C4-2B (cell line): ENCODE results near the gene SCAF1.

ENCODE experiments used
- H3K27ac ChIP-seq: fragments of 450-650 bp; 2 replicates; pipeline ENCODE4 v1.5.1; 2017
- ZFX ChIP-seq: fragments of 450-650 bp; IDR thresholded peaks from 2 replicates; pipeline ENCODE4 v1.6.1; 2017
- TF ChIP-seq, protein P1 (sequence below): fragments of 450-650 bp; conservative IDR thresholded peaks from 2 replicates; pipeline ENCODE4 v1.5.1; 2017; ENCODE audit warnings: mild to moderate bottlenecking

Gene SCAF1

DNA sequence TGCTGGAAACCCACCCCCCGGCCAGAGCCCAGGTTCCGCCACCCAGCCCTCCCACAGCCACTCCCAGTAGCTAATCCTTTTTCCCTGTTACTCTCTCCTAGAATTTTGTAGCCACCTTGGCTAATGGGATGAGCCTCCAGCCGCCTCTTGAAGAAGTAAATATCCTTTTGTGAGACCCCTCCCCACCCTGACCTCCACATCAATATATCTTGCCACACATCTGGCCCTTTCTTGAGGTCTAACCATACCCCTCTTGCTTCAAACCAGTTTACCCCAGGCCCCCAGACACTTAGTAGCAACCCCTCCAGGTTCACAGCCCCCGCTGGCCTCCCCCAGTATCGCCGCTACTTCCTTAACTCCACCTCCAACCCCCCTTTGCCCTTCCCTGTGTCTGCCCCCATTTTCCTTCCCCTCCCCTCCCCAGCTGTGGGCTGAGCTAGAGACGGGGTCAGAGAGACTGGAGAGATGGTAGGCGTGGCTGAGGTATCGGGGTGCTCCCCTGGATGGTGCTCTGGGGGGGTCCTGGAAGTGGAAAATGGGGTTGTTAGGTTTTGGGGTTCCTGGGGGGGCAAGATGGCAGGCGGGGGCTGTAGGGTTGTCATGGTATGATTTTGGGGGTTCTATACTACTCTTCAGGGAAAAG is 37.9 kb downstream of the SCAF1 start:
- TF ChIP-seq, protein P1, sequence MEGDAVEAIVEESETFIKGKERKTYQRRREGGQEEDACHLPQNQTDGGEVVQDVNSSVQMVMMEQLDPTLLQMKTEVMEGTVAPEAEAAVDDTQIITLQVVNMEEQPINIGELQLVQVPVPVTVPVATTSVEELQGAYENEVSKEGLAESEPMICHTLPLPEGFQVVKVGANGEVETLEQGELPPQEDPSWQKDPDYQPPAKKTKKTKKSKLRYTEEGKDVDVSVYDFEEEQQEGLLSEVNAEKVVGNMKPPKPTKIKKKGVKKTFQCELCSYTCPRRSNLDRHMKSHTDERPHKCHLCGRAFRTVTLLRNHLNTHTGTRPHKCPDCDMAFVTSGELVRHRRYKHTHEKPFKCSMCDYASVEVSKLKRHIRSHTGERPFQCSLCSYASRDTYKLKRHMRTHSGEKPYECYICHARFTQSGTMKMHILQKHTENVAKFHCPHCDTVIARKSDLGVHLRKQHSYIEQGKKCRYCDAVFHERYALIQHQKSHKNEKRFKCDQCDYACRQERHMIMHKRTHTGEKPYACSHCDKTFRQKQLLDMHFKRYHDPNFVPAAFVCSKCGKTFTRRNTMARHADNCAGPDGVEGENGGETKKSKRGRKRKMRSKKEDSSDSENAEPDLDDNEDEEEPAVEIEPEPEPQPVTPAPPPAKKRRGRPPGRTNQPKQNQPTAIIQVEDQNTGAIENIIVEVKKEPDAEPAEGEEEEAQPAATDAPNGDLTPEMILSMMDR: no peak
- peak overlapping the region; percentile 19; the same call in 1 of the 2 replicates for H3K27ac ChIP-seq

DNA sequence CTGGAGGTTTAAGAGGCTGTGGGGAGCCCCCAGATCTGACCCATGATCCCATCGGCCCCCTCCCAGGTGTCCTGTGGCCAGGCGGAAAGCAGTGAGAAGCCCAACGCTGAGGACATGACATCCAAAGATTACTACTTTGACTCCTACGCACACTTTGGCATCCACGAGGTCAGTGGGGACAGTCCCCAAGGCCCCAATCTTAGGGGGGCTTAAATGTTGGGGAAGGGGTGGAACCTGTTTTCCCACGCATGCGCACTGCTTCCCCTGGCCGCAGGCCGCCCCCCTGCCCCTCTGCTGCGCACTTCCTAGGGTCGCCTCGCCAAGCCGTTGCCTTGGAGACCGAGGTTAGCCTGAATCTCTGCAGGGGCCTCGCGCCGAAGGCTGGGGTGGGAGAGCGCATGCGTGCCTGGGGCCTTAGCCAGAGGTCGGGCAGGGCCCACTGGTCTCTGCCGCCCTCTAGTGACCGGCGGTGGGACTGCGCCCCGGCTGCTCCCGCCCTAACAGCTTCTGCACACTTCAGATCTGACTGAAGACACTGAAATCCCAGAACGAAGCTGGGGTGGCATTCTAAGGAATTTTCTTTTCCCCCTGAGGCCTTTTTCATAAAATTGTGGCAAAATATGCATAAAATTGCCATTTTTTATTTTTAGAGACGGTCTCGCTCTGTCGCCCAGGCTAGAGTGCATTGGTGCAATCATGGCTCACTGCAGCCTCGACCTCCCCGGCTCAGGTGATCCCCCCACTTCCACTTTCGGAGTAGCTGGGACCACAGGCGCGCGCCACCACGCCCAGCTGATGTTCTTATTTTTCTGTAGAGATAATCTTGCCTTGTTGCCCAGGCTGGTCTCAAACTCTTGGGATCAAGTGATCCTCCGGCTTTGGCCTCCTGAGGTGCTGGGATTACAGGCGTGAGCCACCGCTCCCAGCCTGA is 38.7 kb downstream of the SCAF1 start:
- H3K27ac ChIP-seq: peak overlapping the region; percentile 19; the same call in 1 of the 2 replicates
- TF ChIP-seq ZFX: no peak
- TF ChIP-seq, protein P1: peak; percentile 100

DNA sequence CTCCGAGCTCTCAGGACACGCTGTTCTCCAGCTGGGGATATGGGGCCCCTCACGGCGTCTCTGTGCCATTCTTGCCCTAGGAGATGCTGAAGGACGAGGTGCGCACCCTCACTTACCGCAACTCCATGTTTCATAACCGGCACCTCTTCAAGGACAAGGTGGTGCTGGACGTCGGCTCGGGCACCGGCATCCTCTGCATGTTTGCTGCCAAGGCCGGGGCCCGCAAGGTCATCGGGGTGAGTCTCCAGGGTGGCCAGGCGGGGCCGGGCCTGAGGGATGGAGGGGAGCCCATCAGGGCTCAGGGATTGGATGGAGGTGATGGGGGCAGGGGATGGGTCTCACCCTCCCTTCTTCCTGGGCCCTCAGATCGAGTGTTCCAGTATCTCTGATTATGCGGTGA is 39.8 kb downstream of the SCAF1 start:
- TF ChIP-seq ZFX: no peak
- TF ChIP-seq, protein P1: no peak

DNA sequence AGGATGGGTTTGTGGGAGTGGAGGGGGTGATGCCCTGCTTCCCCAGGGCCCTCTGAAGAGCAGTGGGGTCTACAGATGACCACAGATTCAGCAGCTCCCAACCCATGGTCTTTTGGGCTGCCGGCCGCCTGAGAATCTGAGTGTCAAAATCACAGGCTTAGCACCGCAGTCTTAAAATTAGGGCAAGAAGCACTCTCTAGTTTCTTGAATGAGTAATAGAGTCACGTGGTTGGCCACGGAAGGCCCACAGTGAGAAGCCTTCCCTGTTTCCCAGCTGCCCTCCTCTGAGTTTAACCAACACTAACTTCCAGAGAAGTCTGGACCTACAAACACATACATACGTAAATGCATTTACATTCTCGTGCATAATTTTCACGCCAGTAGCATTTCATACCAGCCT is 40.3 kb downstream of the SCAF1 start:
- TF ChIP-seq, protein P1: no peak
- TF ChIP-seq ZFX: no peak
- no peak overlapping the region for H3K27ac ChIP-seq

More for the DNA sequence above, 39.8 kb downstream of the SCAF1 start:
- H3K27ac ChIP-seq: no peak overlapping the region

DNA sequence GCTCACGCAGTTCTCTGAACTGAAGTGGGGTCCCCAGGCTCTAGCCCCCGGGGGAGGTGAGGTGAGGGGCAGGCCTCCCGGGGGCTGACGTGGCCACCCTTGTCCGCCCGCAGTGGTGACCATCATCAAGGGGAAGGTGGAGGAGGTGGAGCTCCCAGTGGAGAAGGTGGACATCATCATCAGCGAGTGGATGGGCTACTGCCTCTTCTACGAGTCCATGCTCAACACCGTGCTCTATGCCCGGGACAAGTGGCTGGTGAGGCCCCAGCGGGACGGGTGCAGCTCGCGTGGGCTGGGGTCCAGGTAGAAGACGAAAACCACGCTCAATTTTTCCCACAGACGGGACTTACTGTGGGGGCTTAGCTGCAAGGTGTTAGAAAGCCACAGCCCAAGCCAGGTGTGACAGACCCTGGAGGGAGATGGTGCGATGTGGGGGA is 41.8 kb downstream of the SCAF1 start:
- H3K27ac ChIP-seq: no peak overlapping the region
- TF ChIP-seq ZFX: no peak
- TF ChIP-seq, protein P1: no peak

DNA sequence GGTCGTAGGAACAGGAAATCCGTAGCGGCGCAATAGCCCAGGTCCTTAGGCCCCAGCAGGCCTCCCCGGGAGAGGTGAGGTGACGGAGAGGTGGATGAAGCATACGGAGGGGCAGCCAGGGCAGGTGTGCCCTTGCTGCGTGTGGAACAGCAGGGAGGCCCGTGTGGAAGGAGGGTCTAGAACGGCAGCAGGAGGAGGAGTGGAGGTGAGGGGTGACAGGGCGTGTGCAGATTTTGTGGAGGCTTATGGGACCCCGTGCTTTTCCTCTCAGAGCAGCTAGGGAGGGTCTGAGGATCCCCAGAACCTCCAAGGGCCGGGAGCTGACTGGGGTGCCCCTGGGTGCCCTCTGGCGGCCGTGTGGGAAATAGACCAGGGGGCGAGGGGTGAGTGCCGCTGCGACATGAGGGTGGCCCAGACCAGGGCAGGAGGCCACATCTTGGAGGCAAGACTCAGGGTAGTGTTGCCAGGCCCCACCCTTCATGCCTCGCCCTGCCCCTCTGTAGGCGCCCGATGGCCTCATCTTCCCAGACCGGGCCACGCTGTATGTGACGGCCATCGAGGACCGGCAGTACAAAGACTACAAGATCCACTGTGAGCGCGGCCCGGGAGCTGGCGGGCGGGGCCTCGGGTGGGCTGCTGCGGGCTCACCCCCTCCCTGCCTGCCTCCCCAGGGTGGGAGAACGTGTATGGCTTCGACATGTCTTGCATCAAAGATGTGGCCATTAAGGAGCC is 42.4 kb downstream of the SCAF1 start:
- TF ChIP-seq ZFX: no peak
- TF ChIP-seq, protein P1: peak; percentile 83
- H3K27ac ChIP-seq: no peak overlapping the region
